ENCODE measurements around the gene PRKCZ. TPM values are rescaled to one million over a fixed set of nuclear protein-coding genes. Genes with fewer than 3 reads are reported as not detected.

Gene PRKCZ
- total RNA-seq, 2 experiments from 2014 or later = 17.8 to 19.0 TPM

DNA sequence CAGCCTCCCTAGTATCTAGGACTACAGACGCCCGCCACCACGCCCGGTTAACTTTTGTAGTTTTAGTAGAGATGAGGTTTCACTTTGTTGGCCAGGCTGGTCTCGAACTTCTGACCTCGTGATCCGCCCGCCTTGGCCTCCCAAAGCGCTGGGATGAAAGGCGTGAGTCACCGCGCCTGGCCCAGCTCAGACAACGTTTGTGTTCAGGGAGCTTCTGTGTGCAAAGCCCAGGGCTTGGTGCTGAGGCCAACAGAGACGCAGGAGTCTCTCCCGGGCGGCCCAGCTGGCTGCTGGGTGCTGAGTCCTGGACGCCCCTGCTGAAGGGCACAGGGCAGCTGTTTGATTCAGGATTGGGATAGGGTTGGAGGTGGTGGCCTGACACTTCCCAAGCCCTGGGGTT lies 3.0 kb downstream of the PRKCZ start:
- Mint-ChIP-seq H3K4me1 (ENCODE audit: low read depth) (peaks cover 16% of the 10 kb centered on the region), H3K27ac (peak overlapping the region; percentile 44), H3K27me3 (peaks cover 9% of the 10 kb centered on the region), H3K4me3 (peak overlapping the region; percentile 85), H3K36me3 (ENCODE audit: low read depth) (peaks cover 19% of the 10 kb centered on the region), H3K9me3 (no peaks in the 10 kb centered on the region)
- ATAC-seq (ENCODE audit: poor library complexity) (no peak), DNase-seq (no peak)
- H3K36me3 ChIP-seq (ENCODE audit: insufficient read depth, low read length) = peaks cover 18% of the 10 kb centered on the region
- ChIA-PET CTCF (interaction anchor here (0.8 kb wide), 1 partner anchor 8 kb away, joined by 3 read pairs; no protein-coding TSS in a partner anchor), POLR2A (no interaction called here)
- peaks cover 24% of the 10 kb centered on the region for H3K4me1 ChIP-seq (ENCODE audit: insufficient read depth, low read length)
- intact Hi-C loops (cut with DNase I, micrococcal nuclease) = loop anchor here in 1 of 2 experiments (5.0 kb wide), 1 partner anchor 79 kb away; no protein-coding TSS in a partner anchor
- peaks cover 0 to 3% of the 10 kb centered on the region in 2 experiments for H3K27me3 ChIP-seq (ENCODE audit: control insufficient read depth in 1 of 2, insufficient read depth in 2 of 2, low read length in 2 of 2)
- H3K27ac ChIP-seq (ENCODE audit: low read depth in 1 of 2, low read length in 2 of 2) = no peak overlapping the region
- no peak overlapping the region for H3K4me3 ChIP-seq (ENCODE audit: low read length)
- peaks cover 0 to 5% of the 10 kb centered on the region in 2 experiments for H3K9me3 ChIP-seq (ENCODE audit: control insufficient read depth in 1 of 2, insufficient read depth in 1 of 2, low read length in 2 of 2)
- TF ChIP-seq, protein P1, sequence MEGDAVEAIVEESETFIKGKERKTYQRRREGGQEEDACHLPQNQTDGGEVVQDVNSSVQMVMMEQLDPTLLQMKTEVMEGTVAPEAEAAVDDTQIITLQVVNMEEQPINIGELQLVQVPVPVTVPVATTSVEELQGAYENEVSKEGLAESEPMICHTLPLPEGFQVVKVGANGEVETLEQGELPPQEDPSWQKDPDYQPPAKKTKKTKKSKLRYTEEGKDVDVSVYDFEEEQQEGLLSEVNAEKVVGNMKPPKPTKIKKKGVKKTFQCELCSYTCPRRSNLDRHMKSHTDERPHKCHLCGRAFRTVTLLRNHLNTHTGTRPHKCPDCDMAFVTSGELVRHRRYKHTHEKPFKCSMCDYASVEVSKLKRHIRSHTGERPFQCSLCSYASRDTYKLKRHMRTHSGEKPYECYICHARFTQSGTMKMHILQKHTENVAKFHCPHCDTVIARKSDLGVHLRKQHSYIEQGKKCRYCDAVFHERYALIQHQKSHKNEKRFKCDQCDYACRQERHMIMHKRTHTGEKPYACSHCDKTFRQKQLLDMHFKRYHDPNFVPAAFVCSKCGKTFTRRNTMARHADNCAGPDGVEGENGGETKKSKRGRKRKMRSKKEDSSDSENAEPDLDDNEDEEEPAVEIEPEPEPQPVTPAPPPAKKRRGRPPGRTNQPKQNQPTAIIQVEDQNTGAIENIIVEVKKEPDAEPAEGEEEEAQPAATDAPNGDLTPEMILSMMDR (IDR thresholded peaks at IDR 0.05) = no peak

DNA sequence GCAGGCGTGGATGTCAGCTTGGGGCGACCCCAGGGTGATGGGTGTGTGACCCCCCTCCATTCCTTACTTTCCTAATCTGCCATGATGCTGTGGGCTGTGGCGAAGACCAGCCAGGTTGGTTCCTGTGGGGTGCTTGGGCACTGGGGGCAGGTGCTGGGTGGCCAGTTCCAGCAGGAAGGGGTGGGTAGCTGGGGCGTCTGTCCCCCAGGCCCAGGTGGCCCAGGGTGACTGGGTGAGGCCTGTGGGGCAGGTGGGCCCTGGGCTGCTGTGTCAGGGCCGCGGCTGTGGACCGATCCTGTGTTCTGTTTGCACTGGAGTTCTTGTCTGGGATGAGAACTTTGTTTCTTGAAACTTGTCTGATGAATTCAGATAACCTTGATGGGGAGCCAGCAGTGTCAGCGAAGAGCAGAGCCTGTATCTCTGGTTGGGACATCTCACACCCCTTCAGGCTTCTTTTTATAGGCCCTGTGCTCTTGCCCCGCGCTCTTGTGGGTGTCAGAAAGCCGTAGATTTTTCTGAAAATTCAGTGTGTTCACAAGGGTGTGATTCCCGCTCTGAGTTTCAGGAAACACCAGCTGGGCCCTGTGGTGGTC lies 3.7 kb downstream of the PRKCZ start:
- no peak for ATAC-seq (ENCODE audit: poor library complexity)
- Histone ChIP-seq H3K36me3 (ENCODE audit: insufficient read depth, low read length) (peaks cover 21% of the 10 kb centered on the region), H3K4me1 (ENCODE audit: insufficient read depth, low read length) (peaks cover 24% of the 10 kb centered on the region), H3K27ac (ENCODE audit: low read depth in 1 of 2, low read length in 2 of 2) (no peak overlapping the region), H3K9me3 (ENCODE audit: control insufficient read depth in 1 of 2, insufficient read depth in 1 of 2, low read length in 2 of 2) (peaks cover 0 to 5% of the 10 kb centered on the region in 2 experiments), H3K27me3 (ENCODE audit: control insufficient read depth in 1 of 2, insufficient read depth in 2 of 2, low read length in 2 of 2) (no peaks in the 10 kb centered on the region), H3K4me3 (ENCODE audit: low read length) (no peak overlapping the region)
- intact Hi-C loops (cut with DNase I, micrococcal nuclease) = loop anchor here in 1 of 2 experiments (5.0 kb wide), 1 partner anchor 78 kb away; no protein-coding TSS in a partner anchor
- TF ChIP-seq, protein P1 (IDR thresholded peaks at IDR 0.05) = no peak
- Mint-ChIP-seq H3K4me1 (ENCODE audit: low read depth) (peaks cover 15% of the 10 kb centered on the region), H3K27ac (no peak overlapping the region), H3K27me3 (peaks cover 6% of the 10 kb centered on the region), H3K4me3 (peak overlapping the region; percentile 42), H3K36me3 (ENCODE audit: low read depth) (peaks cover 21% of the 10 kb centered on the region), H3K9me3 (no peaks in the 10 kb centered on the region)
- ChIA-PET POLR2A (no interaction called here), CTCF (interaction anchor here (0.8 kb wide), 1 partner anchor 9 kb away, joined by 3 read pairs; no protein-coding TSS in a partner anchor)
- no peak for DNase-seq

DNA sequence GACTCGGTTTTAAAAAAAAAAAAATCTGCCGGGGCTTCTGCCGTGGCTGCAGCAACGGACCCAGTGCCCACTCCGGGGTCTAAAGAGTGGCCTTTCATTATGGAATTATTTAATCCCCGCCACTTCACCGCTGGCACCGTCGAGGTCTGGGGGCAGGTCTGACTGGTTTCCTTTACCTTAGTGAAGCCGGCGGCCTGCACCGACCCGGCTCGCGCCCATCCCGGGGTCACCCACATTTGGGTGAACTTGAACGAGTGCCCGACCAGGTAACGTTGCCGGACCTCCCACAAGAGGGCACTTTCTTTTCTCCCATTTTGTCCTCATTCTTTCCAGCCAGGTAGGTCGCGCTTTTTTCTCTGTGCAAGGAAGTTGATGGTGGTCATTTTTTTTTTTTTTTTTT lies 4.3 kb downstream of the PRKCZ start:
- Mint-ChIP-seq H3K4me1 (ENCODE audit: low read depth) (peaks cover 8% of the 10 kb centered on the region), H3K27ac (no peak overlapping the region), H3K27me3 (no peaks in the 10 kb centered on the region), H3K9me3 (no peaks in the 10 kb centered on the region), H3K36me3 (ENCODE audit: low read depth) (peaks cover 28% of the 10 kb centered on the region), H3K4me3 (no peak overlapping the region)
- H3K9me3 ChIP-seq (ENCODE audit: control insufficient read depth in 1 of 2, insufficient read depth in 1 of 2, low read length in 2 of 2) = no peaks in the 10 kb centered on the region
- intact Hi-C loops (cut with DNase I, micrococcal nuclease) = loop anchor here in 1 of 2 experiments (5.0 kb wide), 1 partner anchor 78 kb away; no protein-coding TSS in a partner anchor
- no peak overlapping the region for H3K4me3 ChIP-seq (ENCODE audit: low read length)
- ChIA-PET POLR2A (no interaction called here), CTCF (no interaction called here)
- no peak overlapping the region for H3K27ac ChIP-seq (ENCODE audit: low read depth in 1 of 2, low read length in 2 of 2)
- peaks cover 18% of the 10 kb centered on the region for H3K4me1 ChIP-seq (ENCODE audit: insufficient read depth, low read length)
- H3K36me3 ChIP-seq (ENCODE audit: insufficient read depth, low read length) = peaks cover 26% of the 10 kb centered on the region
- TF ChIP-seq, protein P1 (IDR thresholded peaks at IDR 0.05) = no peak
- DNase-seq (no peak), ATAC-seq (ENCODE audit: poor library complexity) (no peak)
- H3K27me3 ChIP-seq (ENCODE audit: control insufficient read depth in 1 of 2, insufficient read depth in 2 of 2, low read length in 2 of 2) = no peaks in the 10 kb centered on the region
